DOHH2 (cell line): ENCODE measurements around the gene GABRR2.

ENCODE experiments used
- CTCF ChIP-seq: fragments of 200-600 bp; sonication (generic); IDR thresholded peaks from one replicate; pipeline ENCODE4 v1.5.1; 2014; ENCODE audit warnings: antibody characterized with exemption, mild to moderate bottlenecking, low read depth, low read length; ENCODE audit not compliant: poor library complexity, severe bottlenecking
- EZH2phosphoT487 ChIP-seq: fragments of 200-600 bp; sonication (generic); IDR thresholded peaks from 2 replicates; pipeline ENCODE4 v1.6.1; 2017; ENCODE audit warnings: borderline replicate concordance, mild to moderate bottlenecking, antibody characterized with exemption, low read length, moderate library complexity, mixed read lengths

DNA sequence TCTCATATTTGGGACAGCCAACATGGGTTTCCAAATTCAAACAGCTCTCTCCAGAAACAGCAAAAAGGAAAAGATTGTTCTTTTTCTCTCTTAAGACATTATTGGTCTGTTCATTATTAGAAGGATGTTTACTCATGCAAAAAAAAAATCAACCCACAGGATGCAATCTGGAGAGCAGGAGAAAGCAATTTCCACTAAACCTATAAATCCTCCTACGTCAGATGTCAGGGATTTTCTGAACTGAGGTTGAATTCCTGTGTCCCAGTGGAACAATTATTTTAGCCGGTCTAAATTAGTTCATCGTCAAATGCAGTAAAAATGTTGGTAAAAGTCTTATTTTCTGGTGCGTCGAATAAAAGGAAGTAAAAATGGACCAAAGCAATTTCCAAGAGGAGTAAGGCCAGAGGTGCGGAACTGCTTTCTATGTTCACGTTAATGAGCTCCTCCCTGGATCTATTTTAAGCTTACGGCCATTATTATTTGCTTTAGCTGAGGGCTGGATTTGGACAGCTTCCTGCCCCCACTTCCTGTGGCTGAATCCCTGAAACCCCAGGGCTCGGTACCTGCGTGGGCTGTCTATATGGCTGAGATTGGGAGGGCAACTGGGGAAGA is 97.7 kb downstream of the GABRR2 start, which contains the start of gene GABRR1:
- no peak for TF ChIP-seq EZH2phosphoT487
- no peak for TF ChIP-seq CTCF
